Measurements from ENCODE around the gene GSTM1. TPM values are rescaled to one million over a fixed set of nuclear protein-coding genes. Genes with fewer than 3 reads are reported as not detected.

Gene GSTM1
- total RNA-seq, 1 experiment from 2014 or later = 15.4 TPM

DNA sequence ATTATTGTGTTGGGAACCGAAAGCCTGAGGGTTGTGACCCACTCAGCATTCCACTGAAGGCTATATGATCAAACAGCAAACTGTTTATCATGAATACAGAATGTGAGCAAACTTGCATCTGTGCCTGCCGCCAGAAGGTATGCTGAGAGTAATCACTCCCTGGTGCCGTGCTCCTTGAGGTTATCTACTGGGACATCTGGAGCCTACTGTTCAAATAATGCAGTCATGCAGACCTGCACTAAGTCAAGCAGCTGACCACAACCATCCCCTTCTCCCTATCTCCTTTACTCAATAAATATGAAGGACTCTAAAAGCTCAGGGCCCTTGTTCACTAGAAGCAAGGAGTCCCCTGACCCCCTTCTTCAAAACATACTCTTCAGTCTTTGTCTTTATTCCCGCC lies 37.9 kb downstream of the GSTM1 start:
- no peak overlapping the region for H3K4me3 Mint-ChIP-seq (ENCODE audit: low read depth, unreplicated experiment)
- H3K27ac Mint-ChIP-seq (ENCODE audit: unreplicated experiment) = no peak overlapping the region
- no peaks in the 10 kb centered on the region for H3K9me3 Mint-ChIP-seq (ENCODE audit: low read depth, unreplicated experiment)
- no peaks in the 10 kb centered on the region for H3K36me3 Mint-ChIP-seq (ENCODE audit: insufficient read depth, unreplicated experiment)
- H3K27me3 Mint-ChIP-seq (ENCODE audit: unreplicated experiment) = no peaks in the 10 kb centered on the region
- DNase-seq = no peak
- TF ChIP-seq, protein P1, sequence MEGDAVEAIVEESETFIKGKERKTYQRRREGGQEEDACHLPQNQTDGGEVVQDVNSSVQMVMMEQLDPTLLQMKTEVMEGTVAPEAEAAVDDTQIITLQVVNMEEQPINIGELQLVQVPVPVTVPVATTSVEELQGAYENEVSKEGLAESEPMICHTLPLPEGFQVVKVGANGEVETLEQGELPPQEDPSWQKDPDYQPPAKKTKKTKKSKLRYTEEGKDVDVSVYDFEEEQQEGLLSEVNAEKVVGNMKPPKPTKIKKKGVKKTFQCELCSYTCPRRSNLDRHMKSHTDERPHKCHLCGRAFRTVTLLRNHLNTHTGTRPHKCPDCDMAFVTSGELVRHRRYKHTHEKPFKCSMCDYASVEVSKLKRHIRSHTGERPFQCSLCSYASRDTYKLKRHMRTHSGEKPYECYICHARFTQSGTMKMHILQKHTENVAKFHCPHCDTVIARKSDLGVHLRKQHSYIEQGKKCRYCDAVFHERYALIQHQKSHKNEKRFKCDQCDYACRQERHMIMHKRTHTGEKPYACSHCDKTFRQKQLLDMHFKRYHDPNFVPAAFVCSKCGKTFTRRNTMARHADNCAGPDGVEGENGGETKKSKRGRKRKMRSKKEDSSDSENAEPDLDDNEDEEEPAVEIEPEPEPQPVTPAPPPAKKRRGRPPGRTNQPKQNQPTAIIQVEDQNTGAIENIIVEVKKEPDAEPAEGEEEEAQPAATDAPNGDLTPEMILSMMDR (IDR thresholded peaks at IDR 0.05; ENCODE audit: unreplicated experiment) = no peak
- CTCF ChIA-PET = no interaction called here
- BruUV-seq (replicated peaks) = no TSS peak
- peaks cover 2% of the 10 kb centered on the region for H3K4me1 Mint-ChIP-seq (ENCODE audit: low read depth, unreplicated experiment)
- intact Hi-C loops (cut with micrococcal nuclease; ENCODE audit: unreplicated experiment) = no loop called here

DNA sequence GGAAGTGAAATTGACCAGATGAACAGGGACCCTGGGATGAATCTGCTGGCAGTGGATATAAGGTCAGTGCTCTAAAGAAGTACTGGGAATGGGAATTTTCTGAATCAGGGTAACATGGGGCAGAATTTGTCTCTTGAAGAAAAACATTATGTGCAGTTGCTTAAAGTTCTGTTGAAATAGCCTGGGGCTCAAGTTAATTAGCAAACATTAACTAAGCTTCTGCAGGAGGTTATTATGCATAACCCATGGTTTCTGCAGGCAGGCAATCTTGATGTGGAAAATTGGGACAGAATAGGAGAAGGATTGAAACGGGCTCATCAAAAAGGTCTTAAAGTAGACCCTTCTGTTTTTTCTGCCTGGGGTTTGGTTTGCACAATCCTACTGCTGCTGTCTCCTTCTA lies 38.4 kb downstream of the GSTM1 start:
- Mint-ChIP-seq H3K9me3 (ENCODE audit: low read depth, unreplicated experiment) (no peaks in the 10 kb centered on the region), H3K36me3 (ENCODE audit: insufficient read depth, unreplicated experiment) (no peaks in the 10 kb centered on the region), H3K4me3 (ENCODE audit: low read depth, unreplicated experiment) (no peak overlapping the region), H3K27me3 (ENCODE audit: unreplicated experiment) (no peaks in the 10 kb centered on the region), H3K27ac (ENCODE audit: unreplicated experiment) (no peak overlapping the region), H3K4me1 (ENCODE audit: low read depth, unreplicated experiment) (peaks cover 7% of the 10 kb centered on the region)
- intact Hi-C loops (cut with micrococcal nuclease; ENCODE audit: unreplicated experiment) = no loop called here
- CTCF ChIA-PET = no interaction called here
- DNase-seq = no peak
- TF ChIP-seq, protein P1 (IDR thresholded peaks at IDR 0.05; ENCODE audit: unreplicated experiment) = no peak
- no TSS peak for BruUV-seq (replicated peaks)

DNA sequence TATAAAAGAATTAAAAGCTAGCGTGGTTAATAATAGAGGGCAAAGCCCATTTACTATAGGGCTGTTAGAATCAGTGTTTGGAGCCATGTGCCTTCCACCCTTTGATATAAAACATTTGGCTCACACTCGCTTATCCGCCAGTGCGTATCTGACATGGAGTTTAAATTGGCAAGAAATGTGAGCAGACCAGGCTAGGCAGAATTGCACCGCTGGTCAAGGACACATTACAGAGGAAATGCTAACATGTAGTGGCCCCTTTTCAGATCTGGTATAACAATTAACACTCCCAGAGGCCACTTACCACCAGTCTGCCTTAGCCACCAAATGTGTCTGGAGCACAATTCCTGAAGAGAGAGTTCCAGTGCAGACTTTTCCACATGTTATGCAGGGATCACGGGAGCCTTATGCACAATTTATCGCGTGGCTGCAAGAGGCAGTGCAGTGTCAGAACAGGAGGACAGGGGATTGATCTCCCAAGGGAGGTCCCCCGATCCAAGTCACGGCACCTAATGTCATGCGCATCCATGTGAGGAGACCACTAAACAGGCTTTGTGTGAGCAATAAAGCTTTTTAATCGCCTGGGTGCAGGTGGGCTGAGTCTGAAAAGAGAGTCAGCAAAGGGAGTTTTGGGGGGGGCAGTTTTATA lies 39.2 kb downstream of the GSTM1 start:
- H3K27me3 Mint-ChIP-seq (ENCODE audit: unreplicated experiment) = no peaks in the 10 kb centered on the region
- H3K4me3 Mint-ChIP-seq (ENCODE audit: low read depth, unreplicated experiment) = no peak overlapping the region
- TF ChIP-seq, protein P1 (IDR thresholded peaks at IDR 0.05; ENCODE audit: unreplicated experiment) = no peak
- peaks cover 6% of the 10 kb centered on the region for H3K36me3 Mint-ChIP-seq (ENCODE audit: insufficient read depth, unreplicated experiment)
- DNase-seq = no peak
- H3K4me1 Mint-ChIP-seq (ENCODE audit: low read depth, unreplicated experiment) = peaks cover 16% of the 10 kb centered on the region
- no peaks in the 10 kb centered on the region for H3K9me3 Mint-ChIP-seq (ENCODE audit: low read depth, unreplicated experiment)
- CTCF ChIA-PET = no interaction called here
- BruUV-seq (replicated peaks) = no TSS peak
- intact Hi-C loops (cut with micrococcal nuclease; ENCODE audit: unreplicated experiment) = no loop called here
- no peak overlapping the region for H3K27ac Mint-ChIP-seq (ENCODE audit: unreplicated experiment)

DNA sequence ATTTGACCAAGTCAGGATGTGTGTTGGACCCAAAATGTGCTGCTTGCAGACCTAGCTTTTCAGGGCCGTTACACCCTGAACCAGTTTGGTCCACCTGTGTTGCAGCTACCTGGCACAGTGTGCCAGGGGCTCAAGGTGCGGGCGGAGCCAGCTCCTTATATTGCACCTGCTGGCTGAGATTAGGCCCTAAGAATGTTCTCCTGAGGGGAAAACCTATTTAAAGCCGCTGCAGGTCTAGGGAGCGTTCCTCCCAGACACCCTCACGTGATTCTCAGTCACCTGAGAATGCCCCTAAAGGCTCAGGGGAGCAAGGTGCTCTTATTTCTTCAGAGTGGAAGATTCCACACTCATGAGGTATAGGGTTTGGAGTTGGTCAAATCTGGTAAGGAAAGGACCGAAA lies 41.3 kb downstream of the GSTM1 start:
- no peak for DNase-seq
- Mint-ChIP-seq H3K27ac (ENCODE audit: unreplicated experiment) (no peak overlapping the region), H3K9me3 (ENCODE audit: low read depth, unreplicated experiment) (no peaks in the 10 kb centered on the region), H3K4me1 (ENCODE audit: low read depth, unreplicated experiment) (peaks cover 32% of the 10 kb centered on the region), H3K27me3 (ENCODE audit: unreplicated experiment) (no peaks in the 10 kb centered on the region), H3K36me3 (ENCODE audit: insufficient read depth, unreplicated experiment) (peaks cover 6% of the 10 kb centered on the region), H3K4me3 (ENCODE audit: low read depth, unreplicated experiment) (no peak overlapping the region)
- BruUV-seq (replicated peaks) = no TSS peak
- CTCF ChIA-PET = no interaction called here
- intact Hi-C loops (cut with micrococcal nuclease; ENCODE audit: unreplicated experiment) = no loop called here
- TF ChIP-seq, protein P1 (IDR thresholded peaks at IDR 0.05; ENCODE audit: unreplicated experiment) = no peak

Measured in Calu3 (cell line).